HG02938 (cell line): ENCODE results near the gene TENT4A.
"Not testable (repeated sequence)": the region's sequence is repeated elsewhere in the genome, so short reads cannot be mapped to it uniquely, and the experiment has no call there.

Experiments
- ATAC-seq: cut with Tn5 transposase; IDR thresholded peaks from one replicate; pipeline ENCODE4 v1.9.1; 2021; ENCODE audit warnings: mild to moderate bottlenecking, moderate library complexity; ENCODE audit not compliant: unreplicated experiment

Gene TENT4A

GRCh38 chr5:6713274-6714225 is at the start of gene TENT4A:
Gene TENT4A (plus strand): TSS chr5:6713432. CDS start chr5:6713984, 552 bp downstream.
- ATAC-seq = peak; percentile 16

GRCh38 chr5:6666762-6667161 is 46.5 kb upstream of the TENT4A start:
- ATAC-seq = no peak

GRCh38 chr5:6667648-6668047 is 45.6 kb upstream of the TENT4A start:
- ATAC-seq = no peak

DNA sequence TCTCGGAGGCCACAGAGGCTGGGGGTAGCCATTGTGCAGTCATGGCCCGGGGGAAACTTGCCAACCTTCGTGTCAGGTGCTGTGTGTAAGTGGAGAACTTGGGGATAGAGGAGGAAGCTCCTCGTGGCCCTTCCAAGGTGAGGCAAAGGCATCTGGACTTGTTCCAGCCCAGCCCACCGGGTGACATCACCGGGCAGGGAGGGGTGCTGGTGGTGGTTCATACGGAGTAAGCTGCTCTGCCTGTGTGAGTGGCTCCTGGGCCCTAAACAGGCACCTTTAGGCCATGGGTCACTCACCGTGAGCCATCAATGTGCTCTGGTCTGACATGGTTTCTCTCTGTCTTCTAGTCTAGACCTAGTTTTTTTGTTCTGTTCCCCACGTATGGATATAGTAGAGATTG is 44.5 kb upstream of the TENT4A start:
- not testable (repeated sequence) for ATAC-seq

DNA sequence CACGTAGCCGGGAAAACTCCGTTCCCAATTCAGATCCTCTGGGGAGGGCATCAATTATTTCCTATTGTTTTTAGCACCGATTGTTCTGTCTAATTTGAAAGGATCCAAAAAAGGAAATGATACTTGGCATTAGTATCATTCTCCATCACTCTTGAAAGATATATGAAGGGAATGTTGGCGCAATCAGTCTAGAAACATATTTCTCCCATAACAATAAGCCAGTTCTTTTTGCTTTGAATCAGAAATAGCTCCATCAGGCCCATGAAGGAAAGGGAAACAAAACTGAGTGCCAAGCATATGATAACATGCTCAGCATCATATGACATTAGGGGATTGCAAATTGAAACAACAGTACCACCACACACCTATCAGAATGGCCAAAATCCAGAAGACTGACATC is 40.2 kb upstream of the TENT4A start:
- ATAC-seq = no peak

DNA sequence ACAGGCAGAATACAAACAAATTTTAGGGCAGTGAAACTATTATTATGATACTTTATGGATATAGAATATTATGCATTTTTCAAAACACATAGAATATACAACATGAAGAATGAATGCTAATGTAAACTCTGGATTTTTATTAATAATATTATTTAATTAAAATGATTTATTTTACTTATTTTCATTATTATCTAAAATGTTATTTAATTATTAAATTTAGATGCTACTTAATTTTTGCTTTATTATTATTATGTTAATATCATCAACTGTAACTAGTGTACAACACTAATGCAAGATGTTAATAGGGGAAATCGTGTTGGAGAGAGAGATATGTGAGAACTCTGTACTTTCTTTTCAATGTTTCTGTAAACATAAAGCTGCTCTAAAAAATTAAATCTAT is 39.3 kb upstream of the TENT4A start:
- ATAC-seq = no peak

- no peak for ATAC-seq
Measured at GRCh38 chr5:6674421-6674820, 38.8 kb upstream of the TENT4A start.

- ATAC-seq = no peak
Measured at GRCh38 chr5:6674886-6675285, 38.3 kb upstream of the TENT4A start.

DNA sequence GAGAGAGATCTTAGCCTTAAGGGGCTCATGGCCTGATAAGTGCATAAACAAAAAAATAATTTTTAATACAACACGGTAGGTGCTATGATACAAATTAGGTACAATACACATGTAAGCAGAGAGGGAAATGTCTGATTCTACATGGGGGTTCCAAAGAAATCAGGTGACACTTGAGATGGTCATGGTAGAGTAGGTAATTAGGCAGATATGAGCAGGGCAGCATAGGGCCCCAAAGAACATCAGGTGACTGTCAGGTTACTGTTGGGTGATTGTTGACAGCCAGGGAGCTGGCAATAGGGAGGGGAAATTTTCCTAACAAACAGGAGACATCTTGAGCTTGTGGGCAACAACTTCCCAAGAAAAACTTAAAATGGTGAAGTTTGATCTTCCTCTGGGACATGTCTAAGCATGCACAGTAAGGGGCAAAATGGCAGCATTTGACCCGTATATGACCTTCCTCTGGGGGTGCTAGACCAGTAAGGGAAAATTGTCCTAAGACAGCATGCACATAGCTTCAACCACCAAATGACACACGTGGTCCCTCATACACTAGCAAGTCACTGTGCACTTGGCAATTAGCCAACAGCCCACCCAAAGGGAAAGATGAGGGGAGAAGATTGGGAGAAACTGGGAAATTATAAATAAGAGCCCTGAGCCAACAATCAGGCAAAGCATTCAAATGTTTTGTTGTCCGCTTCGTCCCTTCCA is 37.3 kb upstream of the TENT4A start:
- no peak for ATAC-seq

GRCh38 chr5:6676702-6677101 is 36.5 kb upstream of the TENT4A start:
- no peak for ATAC-seq

GRCh38 chr5:6678385-6678784 is 34.8 kb upstream of the TENT4A start:
- ATAC-seq = no peak

DNA sequence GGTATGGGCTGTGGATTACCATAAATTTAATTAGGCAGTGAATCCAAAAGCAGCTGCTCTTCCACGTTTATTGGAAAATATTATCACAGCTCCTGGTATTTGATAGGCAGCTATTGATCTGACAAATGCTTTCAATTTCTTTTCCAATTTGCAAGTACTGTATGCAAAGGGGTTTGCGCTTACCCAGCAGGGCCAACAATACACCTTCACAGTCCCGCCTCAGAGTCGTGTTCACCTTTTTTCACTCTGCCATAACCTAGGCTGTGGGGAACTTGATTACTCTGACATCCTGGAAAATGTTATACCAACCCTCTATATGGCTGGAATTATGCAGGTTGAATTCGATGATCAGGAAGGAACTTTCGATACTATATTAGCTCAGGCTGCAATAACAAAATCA is 32.3 kb upstream of the TENT4A start:
- ATAC-seq = no peak

- ATAC-seq = no peak
Measured at GRCh38 chr5:6681682-6682081, 31.6 kb upstream of the TENT4A start.

DNA sequence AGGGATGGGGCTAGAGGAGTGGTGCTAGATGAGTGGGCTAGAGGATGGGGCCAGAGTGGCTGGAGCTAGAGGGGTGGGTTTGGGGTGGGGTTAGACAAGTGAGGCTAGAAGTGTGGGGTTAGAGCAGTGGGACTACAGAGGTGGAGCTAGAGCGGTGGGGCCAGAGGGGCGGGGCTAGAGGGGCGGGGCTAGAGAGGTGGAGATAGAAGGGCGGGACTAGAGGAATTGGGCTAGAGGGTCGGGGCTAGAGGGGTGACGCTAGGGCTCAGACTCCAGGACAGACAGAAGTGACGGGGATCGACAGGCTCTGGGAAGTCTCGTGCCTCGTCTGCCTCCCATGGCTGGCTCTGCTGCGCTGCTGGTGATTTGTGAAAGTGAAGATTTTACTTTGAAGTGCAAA is 31.0 kb upstream of the TENT4A start:
- ATAC-seq = no peak

DNA sequence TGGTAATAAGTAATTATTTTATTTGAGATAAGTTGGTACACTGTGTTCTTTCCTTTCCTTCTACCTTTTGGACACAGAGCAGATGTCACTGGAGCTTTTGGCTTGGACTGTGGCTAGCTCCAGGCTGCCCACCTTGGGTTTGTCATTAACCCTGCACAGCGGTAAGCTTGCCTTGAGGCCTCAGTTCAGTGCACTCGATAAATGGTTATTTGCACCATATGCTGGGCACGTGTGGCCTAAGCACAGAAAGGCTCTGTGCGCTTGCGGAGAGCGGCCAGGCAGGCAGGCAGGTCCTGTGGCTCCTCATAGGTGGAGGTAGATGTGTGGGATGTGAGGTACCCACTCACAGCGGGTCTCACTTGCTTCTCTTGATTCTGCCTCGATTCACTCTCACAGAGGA is 30.0 kb upstream of the TENT4A start:
- no peak for ATAC-seq

DNA sequence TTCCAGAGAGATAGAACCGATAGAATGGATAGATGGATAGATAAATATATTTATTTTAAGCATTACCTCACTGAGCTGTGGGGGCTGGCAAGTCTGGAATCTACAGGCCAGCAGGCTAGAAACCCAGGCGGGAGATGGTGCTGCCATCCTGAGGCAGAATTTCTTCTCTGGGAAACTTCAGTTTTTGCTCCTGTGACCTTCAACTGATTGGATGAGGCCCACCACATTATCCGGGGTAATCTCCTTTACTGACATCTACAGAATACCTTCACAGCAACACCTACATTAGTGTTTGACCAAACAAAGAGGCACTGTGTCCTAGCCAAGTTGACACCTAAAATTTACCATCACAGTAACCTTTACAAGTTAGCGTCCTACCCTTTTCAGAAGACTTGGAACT is 29.2 kb upstream of the TENT4A start:
- no peak for ATAC-seq

GRCh38 chr5:6686501-6686900 is 26.7 kb upstream of the TENT4A start:
- no peak for ATAC-seq

DNA sequence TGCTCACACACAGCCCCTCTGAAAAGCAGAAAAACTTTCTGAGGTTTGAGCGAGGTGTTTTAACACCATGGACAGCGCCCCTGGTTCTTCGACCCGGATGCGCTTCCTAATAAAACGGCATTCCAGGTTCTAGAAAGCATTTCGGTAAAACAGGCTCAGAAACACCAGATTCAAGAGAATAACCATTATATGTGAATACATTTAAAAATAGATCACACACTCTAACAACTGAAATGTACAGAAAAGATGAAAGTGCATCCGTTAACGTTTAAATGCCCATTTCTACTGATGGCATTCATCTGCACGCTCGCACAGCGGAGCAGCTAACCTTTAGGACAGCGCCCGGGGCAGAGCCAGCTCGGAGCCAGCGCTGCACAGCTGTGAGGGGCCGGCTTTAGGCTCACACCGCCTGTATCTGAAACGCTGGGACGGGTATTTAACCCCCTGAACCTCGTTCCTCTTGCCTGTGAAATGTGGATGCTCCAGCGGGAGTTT is 26.3 kb upstream of the TENT4A start:
- ATAC-seq = no peak

- no peak for ATAC-seq
Measured at GRCh38 chr5:6687505-6687904, 25.7 kb upstream of the TENT4A start.

DNA sequence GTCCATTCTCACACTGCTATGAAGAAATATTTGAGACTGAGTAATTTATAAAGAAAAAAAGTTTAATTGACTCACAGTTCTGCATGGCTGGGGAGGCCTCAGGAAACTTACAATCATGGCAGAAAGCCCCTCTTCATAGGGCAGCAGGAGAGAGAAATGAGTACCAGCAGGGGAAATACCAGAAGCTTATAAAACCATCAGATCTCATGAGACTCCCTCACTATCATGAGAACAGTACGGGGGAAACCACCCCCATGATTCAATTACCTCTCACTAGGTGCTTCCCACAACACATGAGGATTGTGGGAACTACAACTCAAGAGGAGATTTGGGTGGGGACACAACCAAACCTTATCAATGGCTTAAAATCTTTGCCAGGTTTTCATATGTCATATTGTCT is 20.3 kb upstream of the TENT4A start:
- no peak for ATAC-seq

GRCh38 chr5:6698696-6699095 is 14.5 kb upstream of the TENT4A start:
- no peak for ATAC-seq

DNA sequence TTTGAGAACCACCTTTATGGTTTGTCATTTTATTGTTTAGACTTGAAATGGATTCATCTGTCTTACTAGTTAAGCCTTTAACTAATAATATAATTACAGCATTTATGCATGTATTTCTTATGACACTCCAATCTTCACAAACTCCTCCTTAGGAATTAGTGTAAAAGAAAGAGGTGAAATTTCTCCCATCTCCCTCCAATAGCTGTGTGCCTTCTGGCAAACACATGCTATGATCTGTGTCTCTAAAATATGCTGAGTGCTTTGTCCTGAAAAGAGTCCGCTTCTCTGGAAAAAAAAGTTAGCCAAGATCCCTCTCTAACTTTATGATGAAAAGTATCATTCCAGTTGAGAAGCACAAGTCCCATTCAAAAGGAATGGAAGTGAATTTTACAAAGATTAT is 13.9 kb upstream of the TENT4A start:
- no peak for ATAC-seq
